ENCODE results near the gene GRIN2A. TPM values are rescaled to one million over a fixed set of nuclear protein-coding genes. Genes with fewer than 3 reads are reported as not detected.

Gene GRIN2A
- total and polyA plus RNA-seq, 2 donors (not counting 1 experiment from before 2014, with no cell fraction given) = 0.44 TPM; not detected in 1

GRCh38 chr16:10162981-10163380 lies 19.2 kb downstream of the GRIN2A start:
- POLR2A ChIA-PET = no interaction called here
- no peak overlapping the region for H3K4me2 ChIP-seq (replicated peaks; ENCODE audit: low read depth, low read length, poor library complexity, severe bottlenecking)
- DNase-seq (no peak), ATAC-seq (ENCODE audit: low read depth) (no peak)
- H3K27me3 ChIP-seq (replicated peaks in 1 of 4; ENCODE audit: control extremely low read depth in 1 of 4, control insufficient read depth in 3 of 4, insufficient read depth in 4 of 4, low read length in 3 of 4) = peaks cover 0 to 26% (median 13%) of the 10 kb centered on the region in 4 experiments
- WGBS (ENCODE audit: insufficient coverage) = no CpG with 5 or more reads among the region's 1 CpG
- H3K4me3 ChIP-seq (ENCODE audit: control extremely low read depth in 1 of 5, extremely low read depth in 1 of 5, insufficient read depth in 1 of 5, low read depth in 2 of 5, low read length in 4 of 5) = no peak overlapping the region
- Mint-ChIP-seq H3K4me3 (no peak overlapping the region), H3K27ac (no peak overlapping the region), H3K9me3 (ENCODE audit: insufficient read depth) (no peaks in the 10 kb centered on the region), H3K27me3 (peaks cover 44% of the 10 kb centered on the region), H3K4me1 (no peaks in the 10 kb centered on the region)
- no peak for TF ChIP-seq EZH2 (IDR thresholded peaks at IDR 0.05; ENCODE audit: borderline replicate concordance, insufficient read depth, low read depth, low read length, poor library complexity, severe bottlenecking)
- no peak for TF ChIP-seq CTCF (IDR thresholded peaks at IDR 0.05)
- no peak overlapping the region for H3K27ac ChIP-seq (ENCODE audit: low read length in 2 of 2)
- no peaks in the 10 kb centered on the region for H3K36me3 ChIP-seq (replicated peaks in 1 of 2; ENCODE audit: control extremely low read depth in 1 of 2, control insufficient read depth in 1 of 2, extremely low read depth in 1 of 2, insufficient read depth in 2 of 2, low read length in 1 of 2)
- H2AFZ ChIP-seq (ENCODE audit: insufficient read depth, low read depth, low read length, poor library complexity, severe bottlenecking) = no peak overlapping the region
- no peaks in the 10 kb centered on the region for H3K4me1 ChIP-seq (ENCODE audit: control insufficient read depth in 2 of 2, insufficient read depth in 2 of 2, low read length in 2 of 2)
- peaks cover 0 to 2% (median 0%) of the 10 kb centered on the region in 3 donors for H3K9me3 ChIP-seq (ENCODE audit: control extremely low read depth in 1 of 3, control insufficient read depth in 2 of 3, insufficient read depth in 1 of 3, low read length in 2 of 3)
- CTCF ChIA-PET = no interaction called here
- intact Hi-C loops (cut with micrococcal nuclease) = no loop called here
- H3K9ac ChIP-seq (ENCODE audit: low read length) = no peak overlapping the region
- no peaks in the 10 kb centered on the region for H4K20me1 ChIP-seq (ENCODE audit: control insufficient read depth, insufficient read depth, low read length, poor library complexity, severe bottlenecking)
- no peaks in the 10 kb centered on the region for H3K79me2 ChIP-seq (ENCODE audit: control insufficient read depth, insufficient read depth, low read length)

- Histone ChIP-seq H3K9me3 (ENCODE audit: control extremely low read depth in 1 of 3, control insufficient read depth in 2 of 3, insufficient read depth in 1 of 3, low read length in 2 of 3) (peaks cover 0 to 3% (median 3%) of the 10 kb centered on the region in 3 donors), H3K4me2 (replicated peaks; ENCODE audit: low read depth, low read length, poor library complexity, severe bottlenecking) (no peak overlapping the region), H3K9ac (ENCODE audit: low read length) (no peak overlapping the region), H3K36me3 (replicated peaks in 1 of 2; ENCODE audit: control extremely low read depth in 1 of 2, control insufficient read depth in 1 of 2, extremely low read depth in 1 of 2, insufficient read depth in 2 of 2, low read length in 1 of 2) (no peaks in the 10 kb centered on the region), H3K4me1 (ENCODE audit: control insufficient read depth in 2 of 2, insufficient read depth in 2 of 2, low read length in 2 of 2) (no peaks in the 10 kb centered on the region), H4K20me1 (ENCODE audit: control insufficient read depth, insufficient read depth, low read length, poor library complexity, severe bottlenecking) (no peaks in the 10 kb centered on the region), H3K27me3 (replicated peaks in 1 of 4; ENCODE audit: control extremely low read depth in 1 of 4, control insufficient read depth in 3 of 4, insufficient read depth in 4 of 4, low read length in 3 of 4) (peaks cover 0 to 4% (median 2%) of the 10 kb centered on the region in 4 experiments), H3K27ac (ENCODE audit: low read length in 2 of 2) (no peak overlapping the region), H3K4me3 (ENCODE audit: control extremely low read depth in 1 of 5, extremely low read depth in 1 of 5, insufficient read depth in 1 of 5, low read depth in 2 of 5, low read length in 4 of 5) (no peak overlapping the region), H3K79me2 (ENCODE audit: control insufficient read depth, insufficient read depth, low read length) (no peaks in the 10 kb centered on the region), H2AFZ (ENCODE audit: insufficient read depth, low read depth, low read length, poor library complexity, severe bottlenecking) (no peak overlapping the region)
- ATAC-seq (ENCODE audit: low read depth) (no peak), DNase-seq (no peak)
- no peaks in the 10 kb centered on the region for H3K9me3 Mint-ChIP-seq (ENCODE audit: insufficient read depth)
- 100% methylated on average over 2 of the region's 4 CpGs for WGBS (ENCODE audit: insufficient coverage)
- no peaks in the 10 kb centered on the region for H3K4me1 Mint-ChIP-seq
- H3K27ac Mint-ChIP-seq = no peak overlapping the region
- peaks cover 38% of the 10 kb centered on the region for H3K27me3 Mint-ChIP-seq
- intact Hi-C loops (cut with micrococcal nuclease) = no loop called here
- no peak overlapping the region for H3K4me3 Mint-ChIP-seq
- POLR2A ChIA-PET = no interaction called here
- TF ChIP-seq CTCF (IDR thresholded peaks at IDR 0.05) (no peak), EZH2 (IDR thresholded peaks at IDR 0.05; ENCODE audit: borderline replicate concordance, insufficient read depth, low read depth, low read length, poor library complexity, severe bottlenecking) (no peak)
- CTCF ChIA-PET = no interaction called here
These were observed 26.1 kb downstream of the GRIN2A start for GRCh38 chr16:10156099-10156498.
